Right ventricle myocardium inferior (tissue), 1 donor: ENCODE measurements around the gene DSCAM. TPM values are rescaled to one million over a fixed set of nuclear protein-coding genes. Genes with fewer than 3 reads are reported as not detected.
"Not testable (repeated sequence)": the region's sequence is repeated elsewhere in the genome, so short reads cannot be mapped to it uniquely, and the experiment has no call there.

Experiments
- ATAC-seq: fragments of 200-7000 bp; cut with Tn5 transposase; one replicate; pipeline ENCODE4 v1.9.1; 2020; ENCODE audit warnings: mild to moderate bottlenecking, moderate library complexity
- DNase-seq: peaks from one replicate; pipeline ENCODE4 v3.0.0; 2021; ENCODE audit errors: missing footprints
- intact Hi-C: fragments of 100-400 bp; cut with DNase I; formaldehyde crosslinking; loops from one replicate; pipeline ENCODE4 v1.11.0; 2022
- total RNA-seq: library from RNA; stranded (reverse); fragmentation: NEBNext Ultra II Directional; extraction: Animal tissue kit (Norgen Biotek cat#: 25700); gene quantifications from one replicate; pipeline ENCODE4 v1.2.1, GENCODE V29; 2021
- donor health status: DM: no; HTN: yes; CAD: no; lungs with severe emphysema.

Gene DSCAM
- total RNA-seq, 1 donor from 2014 or later = not detected

DNA sequence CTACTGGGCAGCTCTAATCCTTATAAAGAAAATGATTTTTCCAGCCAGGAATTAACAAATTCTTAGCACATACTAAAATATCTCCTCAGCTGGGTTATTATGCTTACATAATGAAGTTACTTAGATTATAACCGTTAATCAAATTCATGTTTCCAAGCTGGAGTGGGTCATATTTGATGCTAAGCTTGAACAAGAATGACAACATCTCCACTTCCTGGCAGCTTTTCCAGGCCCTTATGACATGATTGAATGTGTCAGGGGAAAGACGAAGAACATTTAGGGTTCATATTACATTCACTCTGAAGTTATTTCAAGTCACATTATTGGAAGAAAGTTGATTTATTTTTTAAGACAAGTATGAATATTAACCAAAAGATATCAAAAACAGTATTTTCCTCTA lies 646.0 kb downstream of the DSCAM start:
- DNase-seq = no peak
- intact Hi-C loops = no loop called here
- no peak for ATAC-seq

DNA sequence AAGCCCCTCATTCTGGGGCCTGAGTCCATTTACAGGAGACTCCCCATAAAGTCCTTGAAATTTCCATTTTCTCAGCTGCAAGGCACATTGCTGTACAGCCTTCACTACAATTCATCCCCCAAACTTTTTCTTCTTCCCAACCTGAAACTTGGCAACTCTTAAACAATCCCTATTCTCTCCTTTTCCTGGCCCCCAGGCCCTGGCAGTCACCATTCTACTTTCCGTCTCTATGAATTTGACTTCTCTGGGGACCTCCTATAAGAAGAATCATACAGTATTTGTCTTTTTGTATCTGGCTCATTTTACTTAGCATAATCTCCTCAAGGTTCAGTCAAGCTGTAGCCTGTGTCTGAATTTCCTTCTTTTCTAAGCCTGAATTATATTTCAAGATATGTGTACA lies 646.8 kb downstream of the DSCAM start:
- intact Hi-C loops = no loop called here
- DNase-seq (no peak), ATAC-seq (no peak)

DNA sequence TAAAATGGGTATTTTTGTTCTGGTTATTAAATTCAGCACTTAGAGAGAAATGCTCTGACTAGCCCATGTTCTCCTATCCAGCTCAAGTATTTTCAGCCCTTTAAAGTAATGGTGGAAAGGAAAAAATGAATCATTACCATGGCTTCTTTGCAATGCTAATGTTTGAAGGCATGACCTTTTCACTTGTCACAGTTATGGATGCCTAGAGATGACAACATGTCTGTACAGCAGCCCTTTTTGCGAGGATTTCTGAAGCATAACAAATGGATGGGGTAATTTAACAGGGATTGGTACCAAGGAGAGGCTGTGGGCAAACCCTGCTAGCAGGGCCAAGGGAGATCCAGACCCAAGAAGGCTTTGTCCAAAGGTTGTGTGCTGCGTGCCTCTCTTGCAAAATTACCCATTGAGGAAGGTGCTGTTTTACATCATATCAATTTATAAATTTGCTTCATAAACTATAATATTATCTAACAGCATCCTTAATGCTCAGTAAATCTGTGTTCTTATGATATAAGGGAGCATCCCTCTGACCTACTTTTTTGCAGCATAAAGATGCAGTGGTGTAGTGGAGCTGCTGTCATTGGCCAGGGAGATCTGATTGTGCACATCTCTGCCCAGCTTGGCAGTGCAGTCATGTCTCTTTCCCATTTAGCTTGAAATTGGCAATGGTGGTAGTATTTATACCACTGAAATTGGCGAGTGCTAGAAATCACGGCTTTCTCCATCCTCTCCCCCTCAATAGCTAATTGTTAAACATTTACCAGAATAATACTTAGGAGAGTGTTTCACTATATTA lies 652.6 kb downstream of the DSCAM start:
- no peak for ATAC-seq
- intact Hi-C loops = no loop called here
- no peak for DNase-seq

DNA sequence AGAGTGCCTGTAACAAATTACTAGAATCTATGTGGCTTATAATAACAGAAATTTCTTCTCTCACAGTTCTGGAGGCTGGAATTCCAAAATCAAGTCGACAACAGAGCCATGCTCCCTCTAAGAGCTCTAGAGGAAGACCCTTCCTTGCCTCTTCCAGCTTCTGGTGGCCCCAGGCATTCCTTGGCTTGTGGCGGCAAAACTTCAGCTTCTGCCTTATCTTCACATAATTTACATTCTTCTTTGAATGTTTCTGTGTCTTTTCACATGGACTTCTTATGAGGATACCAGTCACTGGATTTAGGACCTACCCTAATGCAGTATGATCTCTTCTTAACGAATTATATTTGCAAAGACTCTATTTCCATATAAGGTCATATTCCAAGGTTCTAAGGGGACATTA lies 655.3 kb downstream of the DSCAM start:
- no peak for ATAC-seq
- intact Hi-C loops = no loop called here
- DNase-seq = no peak

DNA sequence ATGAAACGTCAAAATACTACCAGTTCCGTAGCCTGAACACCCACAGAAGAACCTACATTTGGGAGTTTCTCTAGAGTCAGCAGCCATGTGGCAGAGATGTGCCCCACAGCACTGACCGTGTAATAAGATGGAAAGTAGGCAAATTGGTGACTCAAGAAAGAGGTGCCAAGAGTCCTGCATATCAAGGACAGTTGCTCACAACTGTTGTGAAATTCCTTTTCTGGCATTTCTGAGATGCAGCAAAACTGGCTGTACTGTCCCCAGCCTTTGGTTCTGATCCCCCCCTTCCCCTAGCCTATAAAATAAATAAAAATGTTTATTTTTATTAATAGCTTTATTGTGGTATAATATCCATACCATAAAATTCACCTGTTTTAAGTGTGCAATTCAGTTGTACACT lies 655.8 kb downstream of the DSCAM start:
- no peak for DNase-seq
- intact Hi-C loops = no loop called here
- no peak for ATAC-seq

DNA sequence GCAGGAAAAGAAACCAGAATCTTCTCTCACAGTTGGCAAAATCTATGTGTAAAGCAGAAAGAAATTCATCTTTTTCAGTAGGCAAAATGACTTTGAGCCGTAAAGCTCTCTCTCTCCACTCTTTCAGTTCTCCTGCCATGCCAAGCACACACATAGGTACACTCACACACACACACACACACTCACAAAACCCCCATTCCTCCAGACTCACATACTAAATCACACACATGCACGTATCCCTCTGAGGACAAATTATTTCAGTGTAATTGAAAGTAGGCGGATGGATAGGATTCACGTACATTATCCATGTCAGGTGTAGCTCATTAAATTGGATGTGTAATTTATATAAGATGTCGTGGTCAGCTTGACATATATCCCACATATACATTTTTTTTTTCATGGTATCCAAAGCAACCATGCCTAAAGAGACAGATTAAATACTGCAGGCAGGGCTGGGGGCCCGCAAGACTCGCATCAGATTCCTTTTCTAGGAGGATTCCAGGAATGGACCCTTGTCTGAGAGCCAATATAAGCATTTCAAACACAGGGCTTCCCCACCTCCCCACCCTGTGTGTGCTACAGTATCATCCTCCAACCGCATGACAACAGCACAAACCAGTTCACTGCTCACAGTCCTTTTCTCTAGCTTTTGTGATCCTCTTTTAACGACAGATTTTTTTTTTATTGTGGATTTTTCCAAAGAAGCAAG lies 658.9 kb downstream of the DSCAM start:
- no peak for DNase-seq
- no peak for ATAC-seq
- intact Hi-C loops = no loop called here

DNA sequence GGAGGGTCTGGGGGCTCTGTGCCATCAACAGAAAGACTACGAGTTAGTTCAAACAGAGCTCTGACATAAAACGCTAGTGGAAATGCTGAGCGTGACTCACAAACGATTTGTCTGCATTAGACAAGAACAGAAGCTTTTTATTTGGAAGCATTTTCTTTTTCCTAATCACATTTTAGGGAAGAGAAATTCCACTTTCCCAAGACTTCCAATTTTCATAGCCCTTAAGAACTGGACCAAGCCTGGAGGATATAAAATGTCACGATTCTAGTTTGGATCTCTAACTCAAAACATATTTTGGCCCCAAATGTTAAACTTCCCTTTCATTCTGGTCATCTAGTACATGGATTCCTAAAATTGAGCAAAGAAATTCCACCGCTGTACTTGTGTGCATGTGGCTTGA lies 659.7 kb downstream of the DSCAM start:
- intact Hi-C loops = no loop called here
- ATAC-seq (no peak), DNase-seq (no peak)

DNA sequence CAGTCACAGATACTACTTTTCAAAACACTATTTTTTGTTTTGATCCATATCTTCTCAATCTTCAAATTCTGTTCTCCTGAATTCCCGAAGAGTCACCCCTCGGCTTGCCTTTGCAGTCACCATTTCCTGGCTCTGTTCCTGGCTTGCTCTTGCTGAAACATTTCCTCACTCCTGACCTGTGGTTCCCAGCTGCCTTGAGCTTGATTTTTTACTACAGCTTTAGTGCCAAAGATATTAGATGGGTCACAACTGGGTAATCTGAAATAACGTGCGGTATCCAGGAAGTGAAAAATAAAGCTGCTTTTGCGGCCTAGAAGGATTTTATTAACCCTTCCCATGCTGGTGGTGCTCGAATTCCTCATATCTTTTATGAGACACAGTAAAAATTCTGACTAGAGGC lies 660.9 kb downstream of the DSCAM start:
- no peak for ATAC-seq
- intact Hi-C loops = no loop called here

DNA sequence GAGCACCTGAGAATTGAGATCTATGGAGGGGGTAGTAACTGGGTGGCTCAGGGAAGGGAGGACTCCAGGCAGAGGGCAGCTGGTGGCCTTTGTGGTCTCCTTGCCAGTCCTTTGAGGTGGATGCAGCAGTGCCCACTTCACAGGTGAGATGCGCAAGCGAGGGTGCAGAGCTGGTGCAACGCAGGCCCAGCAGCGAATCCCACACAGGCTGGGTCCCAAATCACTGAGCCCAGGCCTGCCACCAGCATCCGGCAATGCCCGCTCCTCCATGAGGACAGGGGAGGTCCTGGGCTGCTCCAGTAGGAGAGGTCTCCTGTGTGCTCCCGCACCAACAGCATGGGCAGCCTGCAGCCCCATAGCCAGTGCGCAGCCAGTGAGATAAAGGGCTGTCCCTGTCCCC lies 661.8 kb downstream of the DSCAM start:
- ATAC-seq (no peak), DNase-seq (no peak)
- intact Hi-C loops = no loop called here

More for the DNA sequence above, 660.9 kb downstream of the DSCAM start:
- DNase-seq = no peak

DNA sequence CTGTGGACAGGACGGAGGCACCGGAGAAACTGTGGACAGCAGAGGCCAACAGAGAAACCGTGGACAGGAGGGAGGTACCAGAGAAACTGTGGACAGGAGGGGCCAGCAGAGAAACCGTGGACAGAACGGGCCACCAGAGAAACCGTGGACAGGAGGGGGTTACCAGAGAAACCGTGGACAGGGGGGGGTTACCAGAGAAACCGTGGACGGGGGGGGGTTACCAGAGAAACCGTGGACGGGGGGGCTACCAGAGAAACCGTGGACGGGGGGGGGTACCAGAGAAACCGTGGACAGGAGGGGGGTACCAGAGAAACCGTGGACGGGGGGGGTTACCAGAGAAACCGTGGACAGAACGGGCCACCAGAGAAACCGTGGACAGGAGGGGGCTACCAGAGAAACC lies 664.5 kb downstream of the DSCAM start:
- DNase-seq, intact Hi-C loops: not testable (repeated sequence)

DNA sequence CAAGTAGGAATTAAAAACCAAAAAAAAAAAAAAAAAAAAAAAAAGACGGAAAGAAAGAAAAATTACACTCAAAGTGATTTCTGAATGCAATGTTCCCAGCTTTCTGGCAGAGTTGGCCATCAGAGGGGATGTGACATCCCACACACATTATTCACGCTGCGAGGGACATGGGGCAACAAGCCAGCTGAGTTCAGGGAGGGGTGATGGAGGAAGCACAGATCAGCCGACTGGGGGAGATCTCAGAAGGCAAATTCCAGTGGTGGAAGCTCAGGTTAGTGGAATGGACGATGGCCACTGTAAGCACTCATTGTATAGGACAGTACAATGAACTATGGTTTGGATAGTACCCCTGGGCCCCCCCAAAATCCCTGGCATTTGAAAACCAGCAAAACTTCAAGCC lies 667.8 kb downstream of the DSCAM start:
- intact Hi-C loops = no loop called here
- no peak for ATAC-seq
- no peak for DNase-seq

More for the DNA sequence above, 664.5 kb downstream of the DSCAM start:
- ATAC-seq = not testable (repeated sequence)

DNA sequence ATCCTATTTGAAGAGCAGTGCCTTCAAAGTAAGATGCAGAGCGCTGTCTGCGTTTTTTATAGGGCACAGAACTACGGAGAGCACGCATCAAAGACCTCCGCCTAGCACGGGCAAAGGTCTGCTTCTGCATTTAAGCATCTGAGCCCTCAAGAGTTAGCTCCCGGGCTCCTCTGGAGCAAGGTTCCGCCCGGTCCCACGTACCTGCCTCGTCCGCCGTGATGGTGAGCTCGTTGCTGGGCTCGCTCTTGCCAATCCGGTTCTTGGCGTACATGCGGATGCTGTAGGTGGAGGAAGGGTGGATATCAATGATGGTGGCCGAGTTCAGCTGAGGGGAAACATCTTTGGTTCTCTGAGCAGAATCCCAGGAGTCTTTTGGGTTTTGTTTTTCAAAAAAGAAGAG lies 668.2 kb downstream of the DSCAM start:
- DNase-seq = no peak
- no peak for ATAC-seq
- intact Hi-C loops = no loop called here

DNA sequence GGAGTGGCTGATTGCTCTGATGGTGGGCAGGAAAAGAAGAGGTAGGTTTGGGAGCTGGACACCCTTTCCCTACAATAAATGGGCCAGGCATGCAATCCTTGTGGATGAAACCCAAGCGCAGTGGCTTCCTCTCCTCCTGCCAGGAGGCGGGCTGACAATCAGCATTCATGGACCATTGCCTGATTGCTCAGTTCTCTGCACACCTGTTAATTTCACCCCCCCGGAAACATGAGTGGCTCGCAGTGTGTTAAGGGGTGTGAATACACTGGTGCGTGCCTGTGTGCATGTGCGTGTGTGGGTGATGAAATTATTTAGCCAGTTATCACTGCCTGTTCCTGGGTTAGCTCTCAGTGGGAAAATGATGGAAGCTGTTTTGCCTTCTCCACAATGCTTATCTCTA lies 669.0 kb downstream of the DSCAM start:
- ATAC-seq (no peak), DNase-seq (no peak)
- intact Hi-C loops = no loop called here

DNA sequence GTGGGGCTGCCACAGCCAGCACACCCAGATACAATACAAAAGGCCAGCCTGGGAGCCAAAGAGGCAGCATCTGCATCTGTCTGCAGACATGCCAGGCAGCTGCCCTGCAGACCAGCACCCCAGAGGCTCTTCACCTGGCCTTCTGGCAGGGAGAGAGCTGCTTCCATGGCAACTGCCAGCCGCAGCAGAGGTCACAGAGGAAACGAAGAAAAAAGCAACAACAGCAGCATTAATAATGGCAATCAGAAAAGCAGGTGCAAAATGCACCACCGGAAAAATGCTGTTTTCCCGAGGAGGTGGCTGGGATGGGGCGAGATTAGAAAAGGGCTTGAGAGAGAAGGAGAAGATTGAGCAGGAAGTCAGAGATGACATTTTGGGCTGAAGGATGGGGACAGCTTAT lies 670.2 kb downstream of the DSCAM start:
- intact Hi-C loops = no loop called here
- no peak for DNase-seq
- ATAC-seq = no peak

DNA sequence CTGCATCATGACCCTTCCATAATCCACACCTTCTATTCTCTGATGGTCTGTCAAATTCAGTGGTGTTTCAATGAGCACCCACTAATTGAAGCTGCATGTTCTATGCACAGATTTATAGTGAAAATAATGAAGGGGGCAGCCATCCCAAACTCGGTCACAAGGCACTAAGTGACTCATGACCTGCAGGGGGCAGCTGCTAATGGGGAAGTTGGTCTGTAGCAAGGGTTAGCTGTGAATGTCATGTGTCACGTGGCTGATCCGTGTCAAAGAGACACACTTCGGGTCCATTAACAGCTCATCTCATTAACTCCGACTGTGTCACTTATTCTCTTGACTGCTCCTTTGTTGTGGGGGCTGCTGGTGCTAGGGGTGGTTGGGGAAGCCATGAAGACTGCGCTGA lies 673.1 kb downstream of the DSCAM start:
- ATAC-seq (no peak), DNase-seq (no peak)
- intact Hi-C loops = no loop called here

DNA sequence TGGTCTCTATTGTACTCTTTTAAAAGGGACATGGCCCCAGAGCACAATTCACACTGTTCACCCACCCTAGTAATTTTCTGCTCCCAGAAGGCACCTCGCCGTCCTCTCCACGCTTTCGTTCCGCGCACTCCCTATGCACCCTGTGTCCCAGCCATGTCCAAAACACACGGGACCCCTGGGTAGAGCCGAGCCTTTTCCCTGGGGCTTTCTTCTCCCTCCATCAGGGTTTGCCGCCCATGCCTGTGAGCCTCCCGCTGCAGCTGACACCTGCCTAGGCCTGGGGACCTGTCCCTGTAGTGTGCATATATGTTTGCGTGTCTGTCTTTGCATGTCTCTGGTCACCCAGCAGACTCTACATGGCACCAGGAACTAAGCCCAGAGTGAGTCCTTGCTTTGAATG lies 677.0 kb downstream of the DSCAM start:
- intact Hi-C loops = no loop called here
- DNase-seq (no peak), ATAC-seq (no peak)

DNA sequence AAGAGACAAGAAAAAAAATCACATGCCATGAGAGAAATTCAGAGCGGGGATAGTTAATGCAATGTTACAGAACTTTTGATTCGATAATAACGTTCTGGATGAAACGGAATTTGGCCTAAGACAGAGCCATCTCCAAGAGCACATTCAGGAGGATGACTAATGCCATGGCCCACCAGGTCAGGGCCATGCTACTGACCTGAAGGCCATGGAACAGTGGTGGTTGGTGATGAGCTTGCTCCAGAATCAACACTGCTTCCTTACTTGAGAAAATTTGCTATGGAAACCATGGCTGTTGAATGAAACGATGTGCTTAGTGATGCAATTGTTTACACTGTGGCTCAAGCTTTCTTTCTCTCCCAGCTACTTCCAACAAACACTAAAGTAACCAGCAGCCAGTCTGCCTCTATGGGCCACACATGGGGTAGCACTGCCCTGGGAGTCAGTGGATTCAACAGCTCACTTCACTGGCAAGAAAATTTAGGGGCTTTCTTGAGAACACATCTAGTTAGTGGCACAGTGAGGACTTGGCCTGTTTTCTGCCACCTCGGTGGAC lies 680.6 kb downstream of the DSCAM start:
- intact Hi-C loops = no loop called here
- ATAC-seq (no peak), DNase-seq (no peak)

DNA sequence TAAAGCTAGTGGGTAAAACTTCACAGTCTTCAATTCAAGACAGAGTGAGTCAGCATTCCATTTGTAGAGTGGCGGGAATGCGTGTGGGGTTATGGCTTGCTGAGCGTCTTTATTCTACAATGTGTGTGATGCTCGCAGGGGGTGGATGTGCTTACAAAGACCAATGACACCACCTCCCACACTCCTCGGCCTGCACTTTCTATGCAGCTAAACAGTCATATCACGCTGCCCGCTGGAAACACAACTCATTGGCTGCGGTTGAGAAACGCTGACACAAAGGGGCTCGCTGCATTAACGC lies 681.2 kb downstream of the DSCAM start:
- DNase-seq (no peak), ATAC-seq (no peak)
- intact Hi-C loops = no loop called here

DNA sequence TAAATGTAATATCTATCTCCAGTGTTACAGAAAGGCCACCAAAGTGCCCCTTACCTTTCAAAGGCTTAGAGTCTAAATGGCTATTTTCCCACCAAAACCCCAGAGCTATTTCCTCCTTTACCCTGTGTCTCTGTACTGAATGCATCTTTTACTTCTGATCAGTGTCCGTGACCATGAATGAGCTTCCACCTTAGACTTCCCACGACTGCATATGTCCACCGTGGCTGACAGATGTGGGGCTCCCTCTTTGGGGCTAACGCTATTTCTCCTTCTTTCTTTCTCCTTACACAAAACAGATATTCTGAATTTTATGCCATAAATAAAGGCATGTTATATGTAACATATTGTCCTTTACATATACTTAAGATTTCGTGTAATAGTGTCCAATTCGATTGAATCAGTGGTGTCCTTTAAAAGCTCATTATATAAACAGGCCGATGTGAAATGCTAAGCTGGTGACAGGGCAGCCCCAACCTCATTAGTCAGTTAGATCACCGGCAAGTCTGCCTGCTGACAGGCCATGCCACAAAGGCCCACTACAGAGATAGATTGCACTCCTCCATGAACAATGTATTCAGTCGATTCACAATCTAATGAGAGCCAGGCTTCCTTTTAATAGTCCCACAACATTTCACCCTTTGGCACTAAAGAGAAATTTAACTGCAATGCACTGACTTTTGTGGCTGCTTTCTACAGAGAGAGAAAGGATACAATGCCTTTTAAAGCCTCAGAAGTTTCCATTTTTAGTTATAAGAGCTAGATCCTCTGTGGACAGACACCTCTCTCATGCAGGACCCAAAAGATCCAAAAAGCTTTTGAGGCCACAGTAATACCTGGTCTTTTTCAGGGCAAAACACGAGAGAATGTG lies 681.8 kb downstream of the DSCAM start:
- no peak for DNase-seq

DNA sequence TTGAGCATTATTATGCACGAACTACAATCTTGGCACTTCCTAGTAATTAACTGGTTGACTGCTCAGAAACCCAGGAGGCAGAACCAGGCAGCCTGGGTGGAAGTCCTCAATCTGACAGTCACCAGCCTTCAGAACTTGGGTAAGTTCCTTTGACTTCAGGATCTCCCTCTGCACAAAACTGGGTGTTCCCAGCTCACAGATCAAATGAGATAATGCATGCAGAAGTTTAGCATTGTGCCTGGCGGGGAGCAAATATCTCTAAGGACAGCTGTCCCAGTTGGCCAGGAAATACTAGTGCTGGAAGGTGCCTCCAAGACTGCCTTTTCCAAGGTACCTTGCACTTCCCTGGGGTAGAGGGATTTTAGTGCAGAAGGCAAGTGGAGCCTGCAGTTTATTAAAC lies 684.9 kb downstream of the DSCAM start:
- no peak for ATAC-seq
- intact Hi-C loops = no loop called here

More for the DNA sequence above, 681.8 kb downstream of the DSCAM start:
- peak; percentile 84 for ATAC-seq
- intact Hi-C loops = no loop called here

More for the DNA sequence above, 684.9 kb downstream of the DSCAM start:
- DNase-seq = no peak
